Panc1 (cell line): ENCODE measurements around the gene PSKH1. TPM values are rescaled to one million over a fixed set of nuclear protein-coding genes. Genes with fewer than 3 reads are reported as not detected.
"Not testable (repeated sequence)": the region's sequence is repeated elsewhere in the genome, so short reads cannot be mapped to it uniquely, and the experiment has no call there.

Source experiments
- ATAC-seq: fragments of 200-7000 bp; cut with Tn5 transposase; 2 replicates; pipeline ENCODE4 v1.9.1; 2020; ENCODE audit warnings: mild to moderate bottlenecking, moderate library complexity
- BruUV-seq: library from RNA; stranded (reverse); fragments of 400-500 nt; replicated peaks from 2 replicates; lab custom pipeline; 2021; lab: Mats Ljungman, UMichigan
- CTCF ChIA-PET: fragments of 300-600 bp; sonication (Branson Sonifier 250); formaldehyde crosslinking; loops from one replicate; lab custom pipeline; 2022; ENCODE audit warnings: antibody characterized with exemption; lab: Charles Lee
- POLR2A ChIA-PET: fragments of 300-600 bp; sonication (Branson Sonifier 250); formaldehyde crosslinking; loops from one replicate; lab custom pipeline; 2022; ENCODE audit warnings: antibody characterized with exemption; lab: Charles Lee
- DNase-seq: peaks from one replicate; pipeline ENCODE4 v3.0.0-alpha.2; 2010; ENCODE audit warnings: low read depth, low spot score
- H3K27ac ChIP-seq: 2 replicates; pipeline ENCODE4 v1.5.1; 2011; ENCODE audit warnings: mild to moderate bottlenecking, low read length, inconsistent platforms
- H3K27me3 ChIP-seq: fragments of 200-500 bp; sonication (Bioruptor generic); 2 replicates; pipeline ENCODE4 v1.6.0; 2014; ENCODE audit warnings: low read length, inconsistent platforms; ENCODE audit not compliant: control insufficient read depth, insufficient read depth
- H3K36me3 ChIP-seq: fragments of 200-500 bp; sonication (Bioruptor generic); 2 replicates; pipeline ENCODE4 v1.5.1; 2014; ENCODE audit warnings: inconsistent platforms, mild to moderate bottlenecking, low read length, moderate library complexity; ENCODE audit not compliant: control insufficient read depth, insufficient read depth
- H3K4me1 ChIP-seq: 2 replicates; pipeline ENCODE4 v1.5.1; 2011; ENCODE audit warnings: inconsistent platforms, mild to moderate bottlenecking, low read length, moderate library complexity; ENCODE audit not compliant: control insufficient read depth, insufficient read depth
- H3K4me3 ChIP-seq, 2 experiments: 2 replicates each; pipeline ENCODE4 v1.5.1; 2011 to 2012; ENCODE audit warnings: low read depth in 2 of 2, low read length in 2 of 2, mild to moderate bottlenecking in 2 of 2, inconsistent platforms in 1 of 2, moderate library complexity in 1 of 2
- H3K9me3 ChIP-seq: fragments of 200-500 bp; sonication (Bioruptor generic); 2 replicates; pipeline ENCODE4 v1.5.1; 2014; ENCODE audit warnings: low read depth, mild to moderate bottlenecking, inconsistent platforms, low read length, moderate library complexity; ENCODE audit not compliant: control insufficient read depth, insufficient read depth
- POLR2AphosphoS5 ChIP-seq: IDR thresholded peaks from 2 replicates; pipeline ENCODE4 v1.6.1; 2012; ENCODE audit warnings: mild to moderate bottlenecking, low read depth, low read length, moderate library complexity
- REST ChIP-seq, 2 experiments: IDR thresholded peaks; 2 replicates each; pipeline ENCODE4 v1.6.1; 2011 to 2012; ENCODE audit warnings: low read depth in 2 of 2, control low read depth in 1 of 2, low read length in 1 of 2, mild to moderate bottlenecking in 1 of 2, moderate library complexity in 1 of 2; ENCODE audit not compliant: insufficient read depth in 1 of 2
- SIN3A ChIP-seq: IDR thresholded peaks from 2 replicates; pipeline ENCODE4 v1.6.1; 2012; ENCODE audit warnings: low read depth, mild to moderate bottlenecking, low read length, moderate library complexity, borderline replicate concordance; ENCODE audit not compliant: insufficient read depth
- TCF7L2 ChIP-seq: IDR thresholded peaks from 2 replicates; pipeline ENCODE4 v1.6.1; 2011; ENCODE audit warnings: mild to moderate bottlenecking, low read depth, low read length, inconsistent platforms
- in situ Hi-C: cut with HindIII; loops from 2 replicates; pipeline ENCODE4 v1.10.0; 2016; ENCODE audit warnings: low sequenced_read_pairs, low pct_unique_long_range_greater_than_20kb
- intact Hi-C: fragments of 100-400 bp; cut with micrococcal nuclease; formaldehyde crosslinking; loops from one replicate; pipeline ENCODE4 v1.10.0; 2022; ENCODE audit not compliant: unreplicated experiment
- total RNA-seq: library from RNA; stranded (reverse); gene quantifications from one replicate; pipeline ENCODE4 v1.2.1, GENCODE V29; 2021; ENCODE audit not compliant: unreplicated experiment
- TF ChIP-seq, protein P1 (sequence below): fragments of 450-650 bp; IDR thresholded peaks from 2 replicates; pipeline ENCODE4 v1.5.1; 2017; ENCODE audit warnings: mild to moderate bottlenecking

Gene PSKH1
- total RNA-seq, 1 experiment from 2014 or later, result 17.8 TPM

DNA sequence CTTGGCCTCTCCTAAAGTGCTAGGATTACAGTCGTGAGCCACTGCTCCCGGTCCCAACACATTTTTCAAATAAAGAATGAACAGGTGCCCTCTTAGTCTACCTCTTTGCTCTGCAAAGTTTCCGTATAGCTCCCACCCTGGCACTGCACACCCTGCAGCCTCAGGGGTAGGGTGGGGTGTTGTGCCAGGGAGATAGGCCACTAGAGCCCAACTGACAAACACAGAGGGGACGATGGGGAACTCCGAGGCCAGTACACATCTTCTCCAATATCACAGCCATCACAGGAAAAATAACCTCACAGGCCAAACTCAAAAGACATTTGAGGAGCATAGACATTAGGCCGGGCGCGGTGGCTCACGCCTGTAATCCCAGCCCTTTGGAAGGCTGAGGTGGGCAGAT lies 78.1 kb downstream of the PSKH1 start:
- H3K4me1 ChIP-seq, result peaks cover 15% of the 10 kb centered on the region
- H3K9me3 ChIP-seq, result no peaks in the 10 kb centered on the region
- no TSS peak for BruUV-seq
- intact Hi-C loops (no loop called here), in situ Hi-C loops (no loop called here)
- ChIA-PET CTCF (no interaction called here), POLR2A (no interaction called here)
- H3K27me3 ChIP-seq, result no peaks in the 10 kb centered on the region
- TF ChIP-seq, protein P1, sequence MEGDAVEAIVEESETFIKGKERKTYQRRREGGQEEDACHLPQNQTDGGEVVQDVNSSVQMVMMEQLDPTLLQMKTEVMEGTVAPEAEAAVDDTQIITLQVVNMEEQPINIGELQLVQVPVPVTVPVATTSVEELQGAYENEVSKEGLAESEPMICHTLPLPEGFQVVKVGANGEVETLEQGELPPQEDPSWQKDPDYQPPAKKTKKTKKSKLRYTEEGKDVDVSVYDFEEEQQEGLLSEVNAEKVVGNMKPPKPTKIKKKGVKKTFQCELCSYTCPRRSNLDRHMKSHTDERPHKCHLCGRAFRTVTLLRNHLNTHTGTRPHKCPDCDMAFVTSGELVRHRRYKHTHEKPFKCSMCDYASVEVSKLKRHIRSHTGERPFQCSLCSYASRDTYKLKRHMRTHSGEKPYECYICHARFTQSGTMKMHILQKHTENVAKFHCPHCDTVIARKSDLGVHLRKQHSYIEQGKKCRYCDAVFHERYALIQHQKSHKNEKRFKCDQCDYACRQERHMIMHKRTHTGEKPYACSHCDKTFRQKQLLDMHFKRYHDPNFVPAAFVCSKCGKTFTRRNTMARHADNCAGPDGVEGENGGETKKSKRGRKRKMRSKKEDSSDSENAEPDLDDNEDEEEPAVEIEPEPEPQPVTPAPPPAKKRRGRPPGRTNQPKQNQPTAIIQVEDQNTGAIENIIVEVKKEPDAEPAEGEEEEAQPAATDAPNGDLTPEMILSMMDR, result no peak
- no peak for TF ChIP-seq POLR2AphosphoS5
- no peak for TF ChIP-seq REST (IDR thresholded peaks at IDR 0.05; ENCODE audit: insufficient read depth in 1 of 2, low read depth in 2 of 2, low read length in 1 of 2)
- TF ChIP-seq TCF7L2, result no peak
- H3K4me3 ChIP-seq, result no peak overlapping the region
- H3K36me3 ChIP-seq, result no peaks in the 10 kb centered on the region
- no peak for DNase-seq
- no peak for ATAC-seq
- no peak overlapping the region for H3K27ac ChIP-seq

GRCh38 chr16:67972285-67972684 lies 79.2 kb downstream of the PSKH1 start:
- BruUV-seq, H3K27me3 ChIP-seq, H3K4me3 ChIP-seq, in situ Hi-C loops, POLR2A ChIA-PET, H3K9me3 ChIP-seq, intact Hi-C loops, H3K36me3 ChIP-seq, DNase-seq, ATAC-seq, H3K27ac ChIP-seq, H3K4me1 ChIP-seq: not testable (repeated sequence)
- CTCF ChIA-PET, result interaction anchor here (0.7 kb wide), 1 partner anchor 67 kb away, joined by 7 read pairs; no protein-coding TSS in a partner anchor

- H3K9me3 ChIP-seq, result no peaks in the 10 kb centered on the region
- H3K27ac ChIP-seq, result no peak overlapping the region
- no peaks in the 10 kb centered on the region for H3K36me3 ChIP-seq
- DNase-seq (no peak), ATAC-seq (no peak)
- H3K4me3 ChIP-seq, result no peak overlapping the region
- ChIA-PET CTCF (no interaction called here), POLR2A (no interaction called here)
- BruUV-seq, result no TSS peak
- no peaks in the 10 kb centered on the region for H3K27me3 ChIP-seq
- in situ Hi-C loops (no loop called here), intact Hi-C loops (no loop called here)
- H3K4me1 ChIP-seq, result no peaks in the 10 kb centered on the region
- TF ChIP-seq REST (IDR thresholded peaks at IDR 0.05; ENCODE audit: insufficient read depth in 1 of 2, low read depth in 2 of 2, low read length in 1 of 2) (no peak), TCF7L2 (no peak), SIN3A (no peak), POLR2AphosphoS5 (no peak)
- TF ChIP-seq, protein P1, result no peak
Observed at GRCh38 chr16:67975321-67976105, 82.5 kb downstream of the PSKH1 start.
